HG03378 (cell line): ENCODE measurements around the gene FHAD1.
"Not testable (repeated sequence)": the region's sequence is repeated elsewhere in the genome, so short reads cannot be mapped to it uniquely, and the experiment has no call there.

Experiments used
- ATAC-seq: cut with Tn5 transposase; IDR thresholded peaks from one replicate; pipeline ENCODE4 v1.9.1; 2021; ENCODE audit warnings: mild to moderate bottlenecking, moderate library complexity; ENCODE audit not compliant: unreplicated experiment

Gene FHAD1

DNA sequence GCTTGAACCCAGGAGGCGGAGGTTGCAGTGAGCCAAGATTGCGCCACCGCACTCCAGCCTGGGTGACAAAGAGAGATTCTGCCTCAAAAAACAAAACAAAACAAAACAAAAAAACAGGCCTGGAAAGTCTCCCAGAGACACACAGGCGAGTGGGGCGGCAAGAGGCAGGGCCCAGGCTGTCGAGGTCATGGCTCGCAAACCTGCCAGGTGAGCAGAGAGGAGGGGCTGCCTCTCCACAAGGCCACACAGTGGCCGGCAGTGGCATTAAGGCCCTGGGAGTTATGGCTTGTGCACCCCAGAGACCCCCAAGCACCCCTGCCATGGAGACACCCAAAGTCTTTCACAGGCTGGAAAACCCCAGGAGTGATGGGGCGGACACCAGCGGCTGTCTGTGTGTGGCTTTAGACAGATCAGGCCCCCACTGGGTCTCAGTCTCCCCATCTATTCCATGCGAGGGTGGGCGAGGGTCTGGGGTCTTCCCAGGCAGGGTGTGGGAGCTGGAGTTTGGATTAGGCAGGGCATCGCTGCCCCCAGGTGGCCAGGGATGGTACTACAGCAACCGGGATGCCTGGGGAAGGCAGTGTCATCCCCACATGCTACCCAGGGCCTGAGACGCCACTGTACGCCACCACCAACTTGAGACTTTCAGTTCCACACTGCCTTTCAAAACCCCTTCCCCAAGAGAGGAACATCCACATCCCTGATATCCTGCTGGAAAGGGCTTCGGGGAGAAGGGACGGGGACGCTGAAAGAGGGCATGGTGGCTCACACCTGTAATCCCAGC, 184.0 kb downstream of the FHAD1 start:
- no peak for ATAC-seq

DNA sequence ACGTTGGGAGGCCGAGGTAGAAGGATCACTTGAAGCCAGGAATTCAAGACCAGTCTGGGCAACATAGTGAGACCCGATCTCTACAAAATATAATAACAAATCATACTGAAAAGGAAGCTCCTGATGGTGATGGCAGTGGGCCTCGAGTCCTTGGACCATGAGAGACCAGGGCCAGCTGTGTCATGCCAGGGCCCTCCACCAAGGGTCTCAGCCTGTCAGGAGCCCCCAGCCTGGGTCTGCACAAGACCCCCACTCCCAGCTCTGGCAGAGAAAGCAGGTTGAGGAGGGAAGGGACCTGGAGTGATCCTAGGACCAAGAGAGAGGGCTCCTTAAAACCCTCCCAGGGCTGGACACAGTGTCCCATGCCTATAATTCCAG, 184.5 kb downstream of the FHAD1 start:
- ATAC-seq = no peak

DNA sequence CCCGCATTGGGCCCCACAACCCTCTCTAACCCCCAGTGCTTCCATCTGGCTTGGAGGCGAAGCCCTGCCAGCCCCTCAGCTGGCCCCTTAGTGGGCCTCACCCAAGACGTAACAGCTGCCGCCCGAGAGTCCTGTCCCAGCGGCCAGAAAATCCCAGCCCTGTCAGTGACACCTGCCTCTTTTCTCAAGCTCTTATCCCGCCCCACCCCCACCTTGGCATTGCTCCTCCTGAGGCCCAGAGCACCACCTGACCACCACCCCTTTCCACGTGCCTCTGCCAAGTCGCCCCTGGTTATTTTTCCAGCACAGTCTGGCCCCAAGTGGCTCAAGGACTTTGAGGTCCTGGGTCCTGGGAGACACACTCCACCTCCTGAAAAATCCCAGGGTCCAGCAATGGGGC, 185.3 kb downstream of the FHAD1 start:
- ATAC-seq = no peak

DNA sequence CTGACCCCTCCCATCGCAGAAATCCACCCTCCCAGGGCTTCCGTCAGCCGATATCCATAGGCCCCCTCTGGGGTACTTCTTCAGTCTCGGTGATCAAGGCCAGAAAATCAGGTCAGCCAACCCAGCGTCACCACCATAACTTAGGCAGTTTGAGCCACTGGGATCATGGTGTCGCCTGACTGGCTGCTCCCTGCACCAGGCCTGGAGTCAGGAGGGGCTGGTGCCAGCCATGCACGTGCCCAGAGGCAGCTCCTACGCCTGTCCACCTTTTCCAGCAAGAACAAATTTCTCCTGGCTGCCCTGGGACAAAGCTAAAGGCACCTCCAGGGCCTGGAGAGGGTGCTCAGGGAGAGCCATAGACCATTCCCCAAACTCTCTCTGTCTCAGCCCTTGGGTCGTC, 186.4 kb downstream of the FHAD1 start:
- ATAC-seq = no peak

DNA sequence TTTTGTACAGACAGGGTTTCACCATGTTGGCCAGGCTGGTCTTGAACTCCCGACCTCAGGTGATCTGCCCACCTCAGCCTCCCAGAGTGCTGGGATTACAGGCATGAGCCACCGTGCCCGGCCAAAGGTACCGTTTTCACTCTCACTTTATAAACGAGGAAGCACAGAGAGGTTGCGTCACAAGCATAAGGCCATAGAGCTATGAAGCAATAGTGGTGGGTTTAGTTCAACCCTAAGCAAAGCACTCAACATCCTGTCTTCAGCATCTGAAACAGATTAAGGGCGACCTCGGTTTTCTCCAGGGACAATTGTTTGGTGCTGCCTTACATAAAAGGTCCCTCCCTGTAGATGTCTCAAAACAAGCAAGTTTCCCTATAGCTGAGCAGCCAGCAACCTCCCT, 187.7 kb downstream of the FHAD1 start:
- ATAC-seq = not testable (repeated sequence)

DNA sequence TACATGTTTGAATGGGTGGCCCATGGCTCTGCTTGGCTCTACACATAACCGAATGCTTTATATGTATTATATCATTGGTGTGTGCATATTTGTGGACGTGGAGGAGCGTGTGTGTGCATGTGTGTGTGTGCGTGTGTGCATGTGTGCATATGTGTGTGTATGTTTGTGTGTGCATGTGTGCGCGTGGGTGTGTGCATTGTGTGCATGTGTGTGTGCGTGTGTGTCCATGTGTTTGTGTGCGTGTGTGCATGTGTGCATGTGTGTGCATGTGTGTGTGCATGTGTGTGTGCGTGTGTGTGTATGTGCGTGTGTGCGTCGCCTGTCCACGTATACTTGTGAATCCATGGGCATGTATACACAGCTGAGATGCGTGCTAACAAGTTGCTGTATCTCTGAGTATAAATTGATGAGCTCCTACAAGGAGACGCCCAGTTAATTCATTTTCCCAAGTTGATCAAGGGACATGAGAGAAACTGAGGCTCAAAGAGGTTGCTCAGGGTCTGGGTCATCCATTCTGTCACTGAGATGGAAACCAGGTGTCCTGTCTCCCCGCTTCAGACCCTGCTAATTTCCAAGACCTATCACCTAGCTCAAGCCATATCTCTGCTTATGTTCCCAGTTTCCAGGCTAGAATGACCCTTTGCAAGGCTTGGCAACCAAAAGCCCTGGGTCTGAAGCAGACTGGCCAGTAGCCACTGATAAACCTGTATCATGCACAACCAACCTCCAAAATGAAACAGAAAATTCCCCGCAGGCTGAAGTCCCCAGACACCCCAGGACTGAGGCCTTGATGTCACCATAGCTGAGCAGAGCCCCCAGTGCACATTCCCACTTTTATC, 188.4 kb downstream of the FHAD1 start:
- ATAC-seq = no peak

DNA sequence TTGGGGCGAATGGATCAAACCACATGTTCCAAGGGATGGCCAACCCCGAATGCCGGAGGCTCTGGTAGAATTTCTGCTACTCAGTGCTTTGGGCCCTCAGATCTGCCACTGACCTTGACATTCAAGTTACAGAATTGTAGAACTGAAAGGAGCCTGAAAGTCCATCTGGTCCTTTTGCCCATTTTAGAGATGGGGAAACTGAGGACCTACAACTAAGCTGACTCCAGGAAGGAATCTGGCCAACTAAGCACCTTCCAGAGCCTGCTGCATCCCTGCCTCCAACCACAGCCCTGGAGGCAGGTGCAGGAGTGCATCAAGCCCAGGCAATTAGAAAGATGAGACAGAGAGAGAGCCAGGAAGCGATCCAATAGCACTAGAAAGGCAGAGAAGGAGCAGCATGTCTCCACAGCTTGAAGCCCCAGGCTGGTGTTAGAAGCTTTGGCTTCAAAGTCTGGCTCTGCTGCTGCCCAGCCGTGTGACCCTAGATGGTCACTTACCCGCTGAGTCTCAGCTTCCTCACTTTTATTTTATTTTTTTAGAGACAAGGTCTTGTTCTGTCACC, 189.9 kb downstream of the FHAD1 start:
- no peak for ATAC-seq

DNA sequence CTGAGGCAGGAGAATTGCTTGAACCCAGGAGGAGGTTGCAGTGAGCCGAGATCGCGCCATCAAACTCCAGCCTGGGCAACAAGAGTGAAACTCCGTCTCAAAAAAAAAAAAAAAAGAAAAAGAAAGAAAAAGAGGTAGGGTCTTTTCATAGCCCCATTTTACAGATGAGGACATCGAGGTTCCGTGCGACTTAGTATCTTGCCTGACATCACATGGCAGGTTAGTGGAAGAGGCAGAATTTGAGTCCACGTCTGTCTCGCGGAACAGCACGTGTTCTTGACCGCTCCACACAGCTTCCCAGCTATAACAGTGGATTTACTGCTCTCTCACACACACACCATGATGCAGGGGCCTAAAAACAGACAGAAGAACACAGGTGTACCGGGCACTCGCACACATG, 192.3 kb downstream of the FHAD1 start:
- no peak for ATAC-seq

DNA sequence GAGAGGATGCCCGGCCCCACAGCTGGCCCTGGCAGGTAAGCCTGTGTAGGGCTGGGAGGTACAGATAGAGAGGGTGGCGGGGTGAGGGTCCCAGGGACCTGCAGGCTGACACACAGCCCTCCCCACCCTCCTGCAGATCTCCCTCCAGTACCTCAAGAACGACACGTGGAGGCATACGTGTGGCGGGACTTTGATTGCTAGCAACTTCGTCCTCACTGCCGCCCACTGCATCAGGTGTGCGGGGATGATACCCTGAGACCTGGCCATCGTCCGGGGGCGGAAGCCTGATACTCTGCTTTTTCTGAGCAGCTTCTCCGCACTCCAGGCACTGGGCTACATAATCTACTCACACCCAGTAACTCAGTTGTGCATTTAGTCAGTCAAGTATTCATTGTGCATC, 193.3 kb downstream of the FHAD1 start:
- ATAC-seq = no peak

DNA sequence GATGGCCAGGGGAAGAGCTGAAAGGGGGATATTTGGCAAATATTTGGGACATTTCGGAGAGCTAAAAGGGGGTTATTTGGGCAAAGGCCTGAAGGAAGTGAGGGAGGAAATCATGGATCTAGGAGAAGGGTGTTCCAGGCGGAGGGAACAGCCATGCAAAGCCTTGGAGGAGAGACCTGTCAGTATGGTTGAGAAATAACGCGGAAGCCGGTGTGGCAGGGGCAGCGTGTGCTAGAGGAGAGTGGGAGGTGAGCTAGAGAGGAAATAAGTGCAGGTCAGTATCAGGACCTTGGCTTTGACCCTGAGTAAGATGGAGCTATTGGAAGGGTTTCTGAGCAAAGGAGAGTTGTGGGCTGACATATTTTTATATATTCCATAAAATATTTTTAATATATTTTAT, 194.2 kb downstream of the FHAD1 start:
- ATAC-seq = no peak

DNA sequence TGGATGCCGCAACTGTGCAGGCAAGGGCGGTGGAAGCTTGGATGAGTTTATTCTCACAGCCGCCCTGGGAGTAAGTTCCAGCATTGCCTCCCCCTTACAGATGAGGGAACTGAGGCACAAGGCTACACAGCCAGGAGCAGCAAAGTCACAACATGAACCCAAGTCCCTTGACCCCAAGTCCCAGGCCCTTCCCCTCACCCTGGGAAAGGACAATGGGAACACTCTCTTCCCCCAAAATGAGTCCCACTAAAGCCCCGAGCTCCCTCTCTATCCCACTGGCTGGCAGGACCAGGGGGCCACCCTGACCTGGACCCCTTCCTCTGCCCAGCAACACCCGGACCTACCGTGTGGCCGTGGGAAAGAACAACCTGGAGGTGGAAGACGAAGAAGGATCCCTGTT, 195.1 kb downstream of the FHAD1 start:
- ATAC-seq = no peak

DNA sequence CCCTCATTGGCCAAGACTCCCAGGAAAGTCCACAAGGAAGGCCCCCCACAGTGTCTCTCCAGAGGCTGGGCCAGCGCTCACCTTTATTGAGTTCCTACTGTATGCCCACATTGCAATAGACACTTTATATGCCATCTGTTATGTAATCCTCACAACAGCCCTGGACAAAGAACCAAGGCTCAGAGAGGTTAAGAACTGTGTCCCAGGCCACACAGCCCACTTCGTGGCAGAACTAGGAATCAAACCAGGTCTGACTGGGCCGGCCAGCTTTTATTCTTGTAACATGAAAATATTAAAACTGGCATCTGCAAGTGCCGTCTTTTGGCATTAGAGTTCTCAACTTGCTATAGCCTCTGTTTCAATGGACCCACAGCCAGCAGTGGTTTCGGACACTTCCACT, 195.7 kb downstream of the FHAD1 start:
- ATAC-seq = no peak

DNA sequence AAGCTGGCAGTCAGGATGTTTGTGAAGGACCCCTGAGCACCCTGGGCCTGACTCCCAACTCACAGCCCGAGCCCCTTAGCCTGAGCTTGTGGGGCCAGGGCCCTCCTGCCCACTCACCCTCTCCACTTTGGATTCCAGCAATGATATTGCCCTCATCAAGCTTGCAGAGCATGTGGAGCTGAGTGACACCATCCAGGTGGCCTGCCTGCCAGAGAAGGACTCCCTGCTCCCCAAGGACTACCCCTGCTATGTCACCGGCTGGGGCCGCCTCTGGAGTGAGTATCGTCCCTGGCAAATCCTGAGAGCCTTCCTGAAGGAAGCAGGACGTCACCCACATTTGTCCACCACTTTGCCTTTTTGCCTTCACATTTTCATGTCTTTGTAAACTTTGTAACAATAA, 196.3 kb downstream of the FHAD1 start:
- no peak for ATAC-seq

DNA sequence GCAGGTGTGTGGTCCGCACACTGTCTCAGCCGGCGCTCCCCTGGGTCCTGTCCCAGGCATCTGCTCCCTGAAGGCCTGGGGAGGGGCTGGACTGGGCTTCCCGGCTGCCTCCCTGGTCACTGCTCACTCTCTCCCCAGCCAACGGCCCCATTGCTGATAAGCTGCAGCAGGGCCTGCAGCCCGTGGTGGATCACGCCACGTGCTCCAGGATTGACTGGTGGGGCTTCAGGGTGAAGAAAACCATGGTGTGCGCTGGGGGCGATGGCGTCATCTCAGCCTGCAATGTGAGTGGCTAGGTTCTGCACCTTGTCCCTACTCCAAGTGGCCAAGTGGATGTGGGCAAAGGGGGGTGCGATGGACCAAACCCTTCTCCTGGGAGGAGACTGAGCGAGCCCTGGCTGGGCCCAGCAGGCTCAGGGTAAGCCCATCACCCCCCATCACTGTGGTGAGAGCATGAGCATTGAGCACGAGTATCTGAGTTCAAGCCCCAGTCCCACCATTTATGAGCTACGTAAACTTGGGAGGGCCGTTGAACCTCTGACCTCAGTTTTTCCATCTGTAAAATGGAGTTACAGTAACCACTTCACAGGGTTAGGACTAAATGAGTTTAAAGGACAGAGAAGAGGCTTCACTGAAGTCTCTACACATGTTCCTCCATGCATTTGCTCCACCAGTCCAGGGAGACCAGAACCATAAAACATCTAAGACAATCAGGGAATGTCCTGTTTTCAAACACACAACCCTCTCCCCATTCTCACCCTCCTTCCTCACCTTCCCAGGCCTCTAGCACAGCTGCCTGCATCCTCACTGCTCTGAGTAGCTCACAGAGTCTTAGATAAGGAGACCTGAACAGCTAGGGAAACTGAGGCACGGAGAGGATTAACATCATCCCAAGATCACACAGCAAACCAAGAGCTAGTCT, 197.7 kb downstream of the FHAD1 start:
- no peak for ATAC-seq

DNA sequence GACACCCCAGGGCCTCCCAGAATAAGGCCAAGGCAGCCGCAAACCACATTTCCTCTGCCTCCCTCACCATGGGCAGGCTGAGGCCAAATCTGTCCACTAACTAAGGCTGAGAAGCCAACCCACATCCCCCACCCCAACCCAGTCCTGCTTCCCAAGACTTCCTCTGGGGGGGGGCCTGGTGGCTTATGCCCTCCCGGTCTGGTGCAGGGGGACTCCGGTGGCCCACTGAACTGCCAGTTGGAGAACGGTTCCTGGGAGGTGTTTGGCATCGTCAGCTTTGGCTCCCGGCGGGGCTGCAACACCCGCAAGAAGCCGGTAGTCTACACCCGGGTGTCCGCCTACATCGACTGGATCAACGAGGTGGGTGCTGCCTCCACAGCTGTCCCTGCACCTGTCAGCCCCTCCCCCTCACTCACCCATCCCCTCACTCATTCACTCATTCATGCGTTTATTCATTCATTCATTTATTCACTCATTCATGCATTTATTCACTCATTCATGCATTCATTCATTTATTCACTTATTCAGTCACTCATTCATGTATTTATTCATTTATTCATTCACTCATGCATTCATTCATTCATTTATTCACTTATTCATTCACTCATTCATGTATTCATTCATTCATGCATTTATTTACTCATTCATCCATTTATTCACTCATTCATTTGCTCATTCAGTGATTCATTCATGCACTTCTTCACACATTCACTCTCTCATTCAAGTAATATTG, 198.5 kb downstream of the FHAD1 start:
- ATAC-seq = no peak

DNA sequence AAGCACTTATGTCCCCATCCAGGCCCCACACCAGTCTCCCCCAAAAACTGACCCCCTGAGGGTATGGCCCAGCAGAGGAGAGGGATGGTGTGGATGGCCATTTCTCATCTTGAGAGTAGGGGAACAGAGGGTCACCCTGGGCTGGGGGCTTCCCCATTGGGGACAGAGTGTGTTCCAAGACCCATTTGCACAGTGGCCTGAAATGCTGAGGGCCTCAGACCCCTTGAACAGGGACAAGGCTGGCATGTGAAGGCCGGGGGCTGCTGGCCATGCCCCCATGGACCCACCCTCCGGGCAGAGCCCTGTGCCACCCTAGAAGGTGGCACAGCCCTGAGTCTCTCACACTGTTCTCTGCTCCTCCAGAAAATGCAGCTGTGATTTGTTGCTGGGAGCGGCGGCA, 199.2 kb downstream of the FHAD1 start:
- no peak for ATAC-seq
